ENCODE data around the gene ABCC9.

- no peak for TF ChIP-seq CTCF (IDR thresholded peaks at IDR 0.05 in 8 of 11, conservative IDR thresholded peaks at IDR 0.05 in 3 of 11)
- no peak for TF ChIP-seq POLR2A (IDR thresholded peaks at IDR 0.05)
- no peak for TF ChIP-seq POLR2AphosphoS5 (IDR thresholded peaks at IDR 0.05)
Measured at GRCh38 chr12:21933656-21934055, 7.6 kb downstream of the ABCC9 start.

All from spleen (tissue), 7 donors.